Stomach smooth muscle (tissue), 2 donors: ENCODE data around the gene VMO1.

Experiments used
- H3K27ac ChIP-seq: one replicate; pipeline ENCODE4 v1.7.0; 2013; ENCODE audit warnings: mild to moderate bottlenecking, low read length, inconsistent platforms
- H3K27me3 ChIP-seq, 2 donors: one replicate each; pipeline ENCODE4 v1.7.0; 2013; ENCODE audit warnings: low read length in 2 of 2; ENCODE audit not compliant: insufficient read depth in 2 of 2, control insufficient read depth in 1 of 2
- H3K36me3 ChIP-seq, 2 donors: one replicate each; pipeline ENCODE4 v1.7.0; 2013; ENCODE audit warnings: low read length in 2 of 2; ENCODE audit not compliant: control insufficient read depth in 2 of 2, insufficient read depth in 2 of 2
- H3K4me1 ChIP-seq: one replicate; pipeline ENCODE4 v1.7.0; 2013; ENCODE audit warnings: low read length; ENCODE audit not compliant: control insufficient read depth, insufficient read depth
- H3K4me3 ChIP-seq, 2 donors: one replicate each; pipeline ENCODE4 v1.7.0; 2013; ENCODE audit warnings: low read length in 2 of 2
- H3K9ac ChIP-seq, 2 donors: one replicate each; pipeline ENCODE4 v1.7.0; 2013; ENCODE audit warnings: low read length in 2 of 2, mild to moderate bottlenecking in 1 of 2
- H3K9me3 ChIP-seq, 2 donors: one replicate each; pipeline ENCODE4 v1.7.0; 2013; ENCODE audit warnings: low read length in 2 of 2; ENCODE audit not compliant: control insufficient read depth in 2 of 2
- donor health status: healthy.
- donor health status: Pancreatic carcinoma.

Gene VMO1

DNA sequence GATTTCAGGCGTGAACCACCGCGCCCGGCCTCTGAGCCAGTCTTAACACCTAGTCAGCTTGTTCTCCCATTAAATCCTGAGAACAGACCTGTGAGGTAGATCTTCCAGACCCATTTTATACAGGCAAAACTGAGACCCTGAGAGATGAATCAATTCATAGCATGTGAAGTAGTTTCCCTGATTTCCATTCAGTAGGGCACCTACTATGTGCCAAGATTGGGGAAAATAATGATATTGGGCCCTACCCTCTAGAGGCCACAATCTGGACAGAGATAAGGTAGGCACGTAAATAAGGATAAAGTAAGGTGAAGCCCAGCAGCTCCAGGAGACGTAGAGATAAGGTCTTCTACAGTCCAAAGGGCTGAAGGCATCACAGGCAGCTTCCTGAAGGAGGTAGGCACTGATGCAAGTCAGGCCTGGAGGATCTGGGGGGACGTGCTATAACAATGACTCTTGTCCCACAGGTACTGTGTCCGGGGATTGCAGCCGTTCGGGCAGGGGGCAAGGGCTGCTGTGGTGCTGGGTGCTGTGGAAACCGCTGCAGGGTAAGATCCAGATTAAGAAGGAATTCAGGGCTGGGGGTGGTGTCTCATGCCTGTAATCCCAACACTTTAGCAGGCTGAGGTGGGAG lies 5.7 kb downstream of the VMO1 start:
- H3K27me3 ChIP-seq = peaks cover 23% of the 10 kb centered on the region in 2 donors
- no peak overlapping the region for H3K4me3 ChIP-seq
- H3K4me1 ChIP-seq = peaks cover 5% of the 10 kb centered on the region
- no peaks in the 10 kb centered on the region for H3K9me3 ChIP-seq
- H3K36me3 ChIP-seq = no peaks in the 10 kb centered on the region
- no peak overlapping the region for H3K27ac ChIP-seq
- H3K9ac ChIP-seq = no peak overlapping the region

DNA sequence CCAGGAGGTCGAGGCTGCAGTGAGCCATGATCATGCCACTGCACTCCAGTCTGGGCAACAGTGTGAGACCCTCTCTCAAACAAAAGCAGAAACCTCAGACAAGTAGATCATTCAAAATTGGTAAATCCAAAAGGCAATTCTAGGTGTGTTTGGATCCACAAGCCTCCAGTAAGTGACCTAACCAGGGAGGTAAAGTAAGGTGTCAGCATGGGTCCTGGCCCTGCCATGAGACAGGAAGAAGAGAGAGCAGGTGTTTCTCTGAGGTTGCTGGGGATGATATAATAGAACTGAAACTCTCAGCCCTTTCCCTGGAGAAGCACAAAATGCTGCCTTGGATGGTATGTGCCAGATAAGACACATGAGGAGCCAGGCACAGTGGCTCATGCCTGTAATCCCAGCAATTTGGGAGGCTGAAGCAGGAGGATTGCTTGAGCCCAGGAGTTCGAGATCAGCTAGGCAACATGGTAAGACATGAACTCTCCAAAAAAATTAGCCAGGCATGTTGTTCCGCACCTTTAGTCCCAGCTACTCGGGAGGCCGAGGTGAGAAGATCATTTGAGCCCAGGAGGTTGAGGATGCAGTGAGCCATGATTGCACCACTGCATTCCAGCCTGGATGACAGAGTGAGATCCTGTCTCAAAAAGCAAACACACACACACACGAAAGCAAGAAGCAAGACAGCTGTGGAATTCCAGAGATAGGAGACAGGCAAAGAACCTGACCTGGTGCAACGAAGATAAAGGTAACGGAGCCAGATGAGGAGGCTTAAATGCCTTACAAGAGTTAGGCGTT lies 8.0 kb downstream of the VMO1 start:
- H3K27me3 ChIP-seq = peaks cover 15 to 17% of the 10 kb centered on the region in 2 donors
- no peaks in the 10 kb centered on the region for H3K9me3 ChIP-seq
- no peak overlapping the region for H3K27ac ChIP-seq
- no peak overlapping the region for H3K9ac ChIP-seq
- no peak overlapping the region for H3K4me3 ChIP-seq
- no peaks in the 10 kb centered on the region for H3K4me1 ChIP-seq
- H3K36me3 ChIP-seq = no peaks in the 10 kb centered on the region

DNA sequence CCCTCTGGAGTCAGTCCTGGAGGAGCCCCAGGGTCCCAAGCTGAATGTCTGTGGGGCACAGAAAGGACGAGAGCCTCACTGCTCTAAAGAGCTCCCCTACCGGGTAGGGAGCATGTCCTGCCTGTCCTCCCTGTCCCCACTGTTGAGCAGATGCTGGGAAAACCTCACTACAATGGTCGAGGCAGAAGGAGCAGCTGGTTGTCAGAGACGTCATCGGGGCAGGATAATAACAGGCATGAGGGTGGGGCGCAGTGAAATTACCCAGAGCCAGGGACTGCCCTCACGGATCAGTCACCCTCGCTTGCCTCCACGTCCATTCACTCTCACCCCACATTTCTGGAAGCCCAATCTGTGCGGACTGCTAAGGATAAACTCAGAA lies 13.9 kb downstream of the VMO1 start:
- H3K9ac ChIP-seq = no peak overlapping the region
- no peaks in the 10 kb centered on the region for H3K4me1 ChIP-seq
- no peak overlapping the region for H3K4me3 ChIP-seq
- no peak overlapping the region for H3K27ac ChIP-seq
- H3K27me3 ChIP-seq = peaks cover 2 to 3% of the 10 kb centered on the region in 2 donors
- no peaks in the 10 kb centered on the region for H3K36me3 ChIP-seq
- H3K9me3 ChIP-seq = no peaks in the 10 kb centered on the region

DNA sequence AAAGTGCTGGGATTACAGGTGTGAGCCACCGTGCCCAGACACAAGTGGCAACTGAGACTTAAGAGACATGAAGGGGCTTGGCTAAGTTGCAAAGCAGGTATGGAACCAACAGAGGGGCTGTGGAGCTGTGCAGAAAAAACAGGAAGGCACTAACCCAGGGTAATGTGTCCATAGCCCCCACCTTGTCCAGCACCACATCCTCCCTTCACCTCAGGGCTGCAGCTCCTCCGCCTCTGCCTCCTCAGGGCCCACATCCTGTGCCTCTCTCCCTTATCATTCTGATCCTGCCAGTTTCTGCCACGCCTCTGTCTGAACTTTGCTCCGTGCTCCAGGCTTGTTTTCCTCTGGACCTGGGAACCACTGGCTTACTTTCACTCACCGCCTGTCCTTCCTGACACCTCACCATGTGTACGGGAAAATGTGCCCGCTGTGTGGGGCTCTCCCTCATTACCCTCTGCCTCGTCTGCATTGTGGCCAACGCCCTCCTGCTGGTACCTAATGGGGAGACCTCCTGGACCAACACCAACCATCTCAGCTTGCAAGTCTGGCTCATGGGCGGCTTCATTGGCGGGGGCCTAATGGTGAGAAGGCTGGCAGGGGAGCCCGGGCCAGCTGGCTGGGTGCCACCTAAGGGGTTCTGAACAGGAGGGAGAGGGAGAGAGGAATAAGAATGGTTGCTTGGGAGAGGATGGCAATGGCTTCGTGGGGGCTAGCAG lies 14.5 kb downstream of the VMO1 start, which contains the start of gene TM4SF5:
Gene TM4SF5, plus strand, starts transcription at position 368 of the 716 bp plus-strand sequence. Its CDS starts 37 bp downstream, at position 405.
- H3K9ac ChIP-seq = no peak within 1 kb of the TSS
- H3K9me3 ChIP-seq = no peaks in the 10 kb centered on the region
- peaks cover 2 to 3% of the 10 kb centered on the region in 2 donors for H3K27me3 ChIP-seq
- H3K27ac ChIP-seq = no peak within 1 kb of the TSS
- H3K4me3 ChIP-seq = no peak within 1 kb of the TSS
- no peaks in the 10 kb centered on the region for H3K36me3 ChIP-seq
- H3K4me1 ChIP-seq = no peaks in the 10 kb centered on the region

DNA sequence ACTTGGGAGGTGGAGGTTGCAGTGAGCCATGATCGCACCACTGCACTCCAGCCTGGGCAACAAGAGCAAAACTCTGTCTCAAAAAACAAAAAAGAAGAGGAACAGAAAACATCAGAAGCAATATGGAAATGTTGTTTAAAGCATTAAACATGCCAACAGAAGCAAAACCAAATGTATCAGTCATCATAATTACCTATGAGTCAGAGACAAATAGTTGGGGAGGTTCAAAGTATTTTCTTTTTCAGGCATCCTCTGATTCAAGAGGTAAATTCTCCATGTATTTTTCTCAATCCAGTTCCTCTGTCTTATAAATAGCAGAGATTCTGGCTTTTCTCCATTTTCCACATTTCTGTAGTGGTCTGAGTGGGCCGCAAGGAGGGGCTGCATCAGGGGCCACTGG lies 16.5 kb downstream of the VMO1 start:
- Histone ChIP-seq H3K27ac (no peak overlapping the region), H3K9me3 (no peaks in the 10 kb centered on the region), H3K4me1 (no peaks in the 10 kb centered on the region), H3K9ac (no peak overlapping the region), H3K36me3 (no peaks in the 10 kb centered on the region), H3K27me3 (peaks cover 2 to 3% of the 10 kb centered on the region in 2 donors), H3K4me3 (no peak overlapping the region)

DNA sequence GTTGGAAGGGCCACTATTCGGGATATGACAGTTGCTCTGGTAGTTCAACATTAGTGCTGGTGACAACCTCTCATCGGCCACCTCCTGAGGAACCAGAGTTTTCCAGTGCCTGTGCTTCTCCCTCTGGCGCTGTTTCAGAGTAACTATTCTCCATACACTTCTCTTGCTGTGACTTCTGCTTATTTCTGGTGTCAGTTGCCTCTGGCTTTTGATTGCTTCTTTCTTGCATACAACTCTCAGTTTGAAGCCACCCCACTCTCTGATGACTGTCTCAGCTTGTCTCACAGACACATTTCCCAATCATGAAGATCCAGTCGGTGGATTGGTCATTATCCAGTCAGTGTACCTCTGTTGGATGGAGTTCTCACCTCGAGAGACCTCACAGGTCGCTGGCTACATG lies 17.9 kb downstream of the VMO1 start:
- Histone ChIP-seq H3K36me3 (no peaks in the 10 kb centered on the region), H3K4me3 (no peak overlapping the region), H3K9me3 (no peaks in the 10 kb centered on the region), H3K4me1 (no peaks in the 10 kb centered on the region), H3K27me3 (peaks cover 2 to 3% of the 10 kb centered on the region in 2 donors), H3K27ac (no peak overlapping the region), H3K9ac (no peak overlapping the region)

DNA sequence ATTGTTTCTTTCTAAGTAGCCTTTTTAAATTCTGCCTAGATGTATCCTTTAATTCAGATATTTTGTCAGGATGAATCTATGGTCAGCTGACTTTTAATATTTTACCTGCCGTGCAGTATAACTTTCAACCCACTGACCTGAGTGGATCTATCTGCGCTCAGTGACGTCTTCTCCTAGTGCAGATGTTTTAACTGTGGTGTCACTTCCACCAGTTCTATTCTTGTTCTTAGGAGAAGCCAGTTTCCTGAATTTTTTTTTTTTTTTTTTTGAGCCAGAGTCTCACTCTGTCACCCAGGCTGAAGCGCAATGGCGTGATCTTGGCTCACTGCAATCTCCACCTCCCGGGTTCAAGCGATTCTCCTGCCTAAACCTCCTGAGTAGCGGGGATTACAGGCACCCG lies 19.4 kb downstream of the VMO1 start:
- Histone ChIP-seq H3K9me3 (no peaks in the 10 kb centered on the region), H3K4me1 (no peaks in the 10 kb centered on the region), H3K36me3 (no peaks in the 10 kb centered on the region), H3K9ac (no peak overlapping the region), H3K27me3 (no peaks in the 10 kb centered on the region), H3K27ac (no peak overlapping the region), H3K4me3 (no peak overlapping the region)

DNA sequence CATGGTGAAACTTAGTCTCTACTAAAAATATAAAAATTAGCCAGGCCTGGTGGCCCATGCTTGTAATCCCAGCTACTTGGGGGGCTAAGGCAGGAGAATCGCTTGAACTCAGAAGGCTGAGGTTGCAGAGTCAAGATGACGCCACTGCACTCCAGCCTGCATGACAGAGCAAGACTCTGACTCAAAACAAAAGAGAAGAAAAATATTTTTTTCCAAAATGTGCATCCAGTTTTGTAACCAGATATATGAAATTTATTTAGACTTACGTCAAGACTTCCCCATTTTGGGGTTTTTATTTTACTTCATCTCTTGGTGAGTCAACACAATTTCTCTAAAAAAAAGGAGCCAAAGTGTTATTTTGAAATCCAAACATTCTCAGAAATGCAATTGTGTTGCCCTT lies 20.0 kb downstream of the VMO1 start:
- no peak overlapping the region for H3K9ac ChIP-seq
- H3K27me3 ChIP-seq = no peaks in the 10 kb centered on the region
- H3K27ac ChIP-seq = no peak overlapping the region
- no peaks in the 10 kb centered on the region for H3K4me1 ChIP-seq
- H3K9me3 ChIP-seq = no peaks in the 10 kb centered on the region
- H3K36me3 ChIP-seq = no peaks in the 10 kb centered on the region
- no peak overlapping the region for H3K4me3 ChIP-seq

DNA sequence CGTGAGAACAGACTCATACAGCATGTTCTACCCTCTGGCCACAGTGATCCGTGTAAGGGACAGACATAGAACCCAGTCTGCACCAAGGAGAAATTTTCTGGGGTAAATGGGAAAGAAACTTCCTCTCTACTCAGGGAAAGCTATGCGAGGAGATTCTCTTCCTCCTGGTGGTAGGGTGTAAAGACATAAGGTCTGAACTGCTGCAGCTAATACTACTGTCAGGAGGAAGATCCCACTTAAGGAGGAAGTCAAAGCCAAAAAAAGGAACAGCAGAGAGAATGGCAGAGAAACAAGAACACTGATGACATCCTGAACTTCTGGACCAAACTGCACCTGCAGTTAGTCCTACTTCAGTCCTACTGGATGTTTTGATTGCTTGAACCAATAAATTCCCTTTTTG lies 21.6 kb downstream of the VMO1 start:
- Histone ChIP-seq H3K36me3 (no peaks in the 10 kb centered on the region), H3K27ac (no peak overlapping the region), H3K9ac (no peak overlapping the region), H3K4me1 (no peaks in the 10 kb centered on the region), H3K27me3 (peaks cover 0 to 5% of the 10 kb centered on the region in 2 donors), H3K4me3 (no peak overlapping the region), H3K9me3 (no peaks in the 10 kb centered on the region)

DNA sequence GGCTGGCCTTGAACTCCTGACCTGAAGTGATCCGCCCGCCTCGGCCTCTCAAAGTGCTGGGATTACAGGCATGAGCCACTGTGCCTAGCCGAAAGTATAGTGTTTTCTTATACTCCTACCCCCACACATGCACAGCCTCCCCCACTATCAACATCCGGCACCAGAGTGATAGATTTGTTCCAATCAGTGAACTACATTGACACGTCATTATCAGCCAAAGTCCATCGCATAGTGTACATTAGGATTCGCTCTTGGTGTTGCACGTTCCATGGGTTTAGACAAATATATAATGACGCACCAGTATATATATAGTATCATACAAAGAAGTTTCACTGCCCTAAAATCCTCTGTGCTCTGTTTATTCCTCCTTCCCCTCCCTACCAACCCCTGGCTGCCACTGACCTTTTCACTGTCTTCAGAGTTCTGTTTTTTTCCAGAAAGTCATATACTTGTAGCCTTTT lies 26.4 kb downstream of the VMO1 start:
- no peaks in the 10 kb centered on the region for H3K36me3 ChIP-seq

More for the DNA sequence above, 26.4 kb downstream of the VMO1 start:
- Histone ChIP-seq H3K4me3 (no peak overlapping the region), H3K9me3 (no peaks in the 10 kb centered on the region), H3K27ac (no peak overlapping the region), H3K4me1 (no peaks in the 10 kb centered on the region), H3K9ac (no peak overlapping the region), H3K27me3 (peaks cover 5 to 10% of the 10 kb centered on the region in 2 donors)
